Keratinocyte (primary cell): ENCODE results near the gene C22orf15.

ENCODE experiments used
- EZH2 ChIP-seq: IDR thresholded peaks from one replicate; pipeline ENCODE4 v1.6.1; 2012; ENCODE audit warnings: inconsistent platforms, mild to moderate bottlenecking, low read length, moderate library complexity
- TF ChIP-seq, protein P1 (sequence below), 3 experiments: IDR thresholded peaks in 1 of 3; conservative IDR thresholded peaks in 1 of 3; optimal IDR thresholded peaks in 1 of 3; 2 replicates in 2 of 3; 3 replicates in 1 of 3; pipeline versions ENCODE3 to v1.5.1; 2011; ENCODE audit warnings: low read length in 3 of 3, mild to moderate bottlenecking in 3 of 3, moderate library complexity in 2 of 3, control low read depth in 1 of 3, inconsistent platforms in 1 of 3; ENCODE audit not compliant: insufficient read depth in 2 of 3; ENCODE audit errors: extremely low read depth in 1 of 3

DNA sequence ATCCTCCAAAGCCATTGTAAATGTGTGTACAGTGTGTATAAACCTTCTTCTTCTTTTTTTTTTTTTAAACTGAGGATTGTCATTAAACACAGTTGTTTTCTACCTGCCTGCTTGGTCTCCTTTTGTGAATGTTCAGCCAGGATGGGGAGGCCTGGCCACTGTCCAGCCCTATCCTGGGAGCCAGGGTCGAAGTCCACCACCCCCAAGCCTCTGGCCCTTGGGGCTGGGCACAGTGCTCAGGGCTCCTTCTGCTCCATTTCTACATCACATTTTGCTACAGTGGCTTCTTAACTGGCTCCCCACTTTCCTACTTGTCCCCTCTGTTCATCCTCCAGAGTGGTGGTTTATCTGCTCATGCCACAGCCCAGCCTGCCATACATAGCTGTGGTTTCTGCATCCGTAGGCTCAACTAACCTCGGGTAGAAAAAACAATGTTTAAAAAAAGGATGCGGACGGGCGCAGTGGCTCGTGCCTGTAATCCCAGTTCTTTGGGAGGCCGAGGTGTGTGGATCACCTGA is 21.5 kb downstream of the C22orf15 start:
- TF ChIP-seq EZH2: no peak
- TF ChIP-seq, protein P1, sequence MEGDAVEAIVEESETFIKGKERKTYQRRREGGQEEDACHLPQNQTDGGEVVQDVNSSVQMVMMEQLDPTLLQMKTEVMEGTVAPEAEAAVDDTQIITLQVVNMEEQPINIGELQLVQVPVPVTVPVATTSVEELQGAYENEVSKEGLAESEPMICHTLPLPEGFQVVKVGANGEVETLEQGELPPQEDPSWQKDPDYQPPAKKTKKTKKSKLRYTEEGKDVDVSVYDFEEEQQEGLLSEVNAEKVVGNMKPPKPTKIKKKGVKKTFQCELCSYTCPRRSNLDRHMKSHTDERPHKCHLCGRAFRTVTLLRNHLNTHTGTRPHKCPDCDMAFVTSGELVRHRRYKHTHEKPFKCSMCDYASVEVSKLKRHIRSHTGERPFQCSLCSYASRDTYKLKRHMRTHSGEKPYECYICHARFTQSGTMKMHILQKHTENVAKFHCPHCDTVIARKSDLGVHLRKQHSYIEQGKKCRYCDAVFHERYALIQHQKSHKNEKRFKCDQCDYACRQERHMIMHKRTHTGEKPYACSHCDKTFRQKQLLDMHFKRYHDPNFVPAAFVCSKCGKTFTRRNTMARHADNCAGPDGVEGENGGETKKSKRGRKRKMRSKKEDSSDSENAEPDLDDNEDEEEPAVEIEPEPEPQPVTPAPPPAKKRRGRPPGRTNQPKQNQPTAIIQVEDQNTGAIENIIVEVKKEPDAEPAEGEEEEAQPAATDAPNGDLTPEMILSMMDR (optimal IDR thresholded peaks at IDR 0.05 in 1 of 3, IDR thresholded peaks at IDR 0.05 in 1 of 3, conservative IDR thresholded peaks at IDR 0.05 in 1 of 3; ENCODE audit: extremely low read depth in 1 of 3, insufficient read depth in 2 of 3, low read length in 3 of 3): no peak
